K562 treated with DMSO at 1 percent for 4 hours (cell line): ENCODE data around the gene AHSA1. TPM values are rescaled to one million over a fixed set of nuclear protein-coding genes. Genes with fewer than 3 reads are reported as not detected.

Source experiments
- total RNA-seq: library from RNA; unstranded; fragments of 300-600 nt; gene quantifications from 2 replicates; pipeline ENCODE4 v1.2.3, GENCODE V29; 2022; ENCODE audit not compliant: insufficient read depth

The AHSA1 gene
- 91.9 and 101 TPM in 2 replicates for total RNA-seq

GRCh38 chr14:77457522-77458248, at the start of gene AHSA1, which contains the start of gene VIPAS39:
Gene AHSA1, plus strand, starts transcription at chr14:77458093. Its CDS starts 97 bp downstream, at chr14:77458190.
Gene VIPAS39, minus strand, starts transcription at chr14:77457601. Its CDS starts 3,499 bp downstream, at chr14:77454102.

DNA sequence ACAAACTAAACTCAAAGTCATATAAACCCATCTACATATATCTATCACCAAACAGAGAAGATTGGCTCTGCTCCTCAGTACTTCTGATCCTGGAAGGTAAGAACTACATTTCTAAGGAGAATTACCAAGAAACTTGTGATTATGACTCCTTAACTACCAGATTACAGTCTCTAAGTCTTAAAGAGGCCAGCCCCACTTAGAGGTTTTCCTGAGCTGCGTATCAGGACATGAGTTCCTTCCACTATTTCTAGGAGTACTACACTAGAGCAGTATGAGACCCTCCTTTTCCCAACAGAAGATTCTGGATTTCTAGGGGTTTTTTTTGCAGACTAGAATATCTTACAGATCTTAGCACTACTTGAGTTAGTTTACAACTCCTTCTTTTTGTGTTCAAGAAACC, 34.5 kb upstream of the AHSA1 start, which contains the start of gene NOXRED1:
Gene NOXRED1 (minus strand): TSS at position 101 of the 400 bp plus-strand sequence. CDS start 634 bp downstream, outside the sequence.

DNA sequence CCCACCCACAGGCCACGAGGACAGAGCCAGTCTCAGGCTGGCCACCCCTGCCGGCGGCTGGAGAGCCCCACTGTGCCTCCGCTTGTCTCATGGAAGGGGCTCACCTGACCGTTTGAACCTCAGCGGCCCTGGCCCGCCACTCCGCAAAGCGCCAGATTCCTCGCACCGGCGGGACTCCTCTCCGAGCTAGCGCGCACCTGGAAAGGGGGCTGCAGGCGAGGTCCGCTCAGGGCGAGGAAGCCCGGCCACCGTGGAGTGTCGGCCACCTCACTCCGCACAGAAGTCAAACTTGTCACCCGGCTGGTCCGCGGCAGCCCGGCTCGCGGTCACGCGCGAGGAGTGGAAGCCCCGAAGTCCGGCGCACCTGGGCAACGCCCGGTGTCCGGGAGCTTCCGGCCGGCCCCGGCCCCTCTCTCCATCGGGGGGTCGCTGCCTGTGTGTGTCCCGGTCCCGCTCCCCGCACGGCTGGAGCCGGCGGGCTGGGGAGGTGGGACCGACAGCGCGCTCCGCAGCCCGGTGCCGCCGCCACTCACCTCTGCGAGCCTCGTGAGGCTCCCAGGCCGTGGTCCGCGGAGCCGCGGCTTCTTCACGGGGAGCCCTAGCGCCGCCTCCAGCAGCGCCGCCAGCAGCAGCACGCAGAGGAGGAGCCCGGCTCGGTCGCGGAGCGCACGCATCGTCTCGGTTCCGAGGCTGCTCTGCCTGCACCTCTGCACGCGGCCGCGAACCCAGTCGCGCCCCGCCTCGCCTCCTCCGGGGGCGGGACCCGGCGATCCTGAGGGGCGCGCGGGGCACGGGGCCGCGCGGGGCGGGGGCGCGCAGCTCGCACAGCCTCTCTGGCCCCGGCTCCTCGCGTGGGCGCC, 40.5 kb downstream of the AHSA1 start, which contains the start of gene ISM2:
Gene ISM2 (minus strand): TSS at position 697 of the 860 bp plus-strand sequence. CDS start 23 bp downstream, at position 674.

Other genes with a start within 250 kb of the AHSA1 start
- gene NGB, start 186.9 kb upstream of the AHSA1 start, total RNA-seq: not detected in 2 replicates
- gene POMT2, start 137.2 kb upstream of the AHSA1 start, total RNA-seq: 7.2 and 14.4 TPM in 2 replicates
- 19.1 and 24.9 TPM in 2 replicates for gene GSTZ1, start 137.1 kb upstream of the AHSA1 start, total RNA-seq
- 4.8 and 5.7 TPM in 2 replicates for gene TMED8, start 81.0 kb upstream of the AHSA1 start, total RNA-seq
- not detected in 2 replicates for gene SAMD15, start 80.7 kb upstream of the AHSA1 start, total RNA-seq
- 0.38 TPM in 1 of 2 replicates, not detected in the other for gene NOXRED1, start 34.6 kb upstream of the AHSA1 start, total RNA-seq
- 7.0 and 7.4 TPM in 2 replicates for gene VIPAS39, start 492 bp upstream of the AHSA1 start, total RNA-seq
- gene ISM2, start 40.7 kb downstream of the AHSA1 start, total RNA-seq: not detected in 2 replicates
- 10.4 and 12.2 TPM in 2 replicates for gene SPTLC2, start 158.5 kb downstream of the AHSA1 start, total RNA-seq
- gene ALKBH1, start 249.9 kb downstream of the AHSA1 start, total RNA-seq: 8.1 and 8.4 TPM in 2 replicates